ENCODE data around the gene RPS6KA5.
"Not testable (repeated sequence)": the region's sequence is repeated elsewhere in the genome, so short reads cannot be mapped to it uniquely, and the experiment has no call there.

Gene RPS6KA5

GRCh38 chr14:90870950-90871604 lies 189.4 kb downstream of the RPS6KA5 start:
- no peak for DNase-seq (ENCODE audit: extremely low read depth, low read depth)
- TF ChIP-seq, protein P1, sequence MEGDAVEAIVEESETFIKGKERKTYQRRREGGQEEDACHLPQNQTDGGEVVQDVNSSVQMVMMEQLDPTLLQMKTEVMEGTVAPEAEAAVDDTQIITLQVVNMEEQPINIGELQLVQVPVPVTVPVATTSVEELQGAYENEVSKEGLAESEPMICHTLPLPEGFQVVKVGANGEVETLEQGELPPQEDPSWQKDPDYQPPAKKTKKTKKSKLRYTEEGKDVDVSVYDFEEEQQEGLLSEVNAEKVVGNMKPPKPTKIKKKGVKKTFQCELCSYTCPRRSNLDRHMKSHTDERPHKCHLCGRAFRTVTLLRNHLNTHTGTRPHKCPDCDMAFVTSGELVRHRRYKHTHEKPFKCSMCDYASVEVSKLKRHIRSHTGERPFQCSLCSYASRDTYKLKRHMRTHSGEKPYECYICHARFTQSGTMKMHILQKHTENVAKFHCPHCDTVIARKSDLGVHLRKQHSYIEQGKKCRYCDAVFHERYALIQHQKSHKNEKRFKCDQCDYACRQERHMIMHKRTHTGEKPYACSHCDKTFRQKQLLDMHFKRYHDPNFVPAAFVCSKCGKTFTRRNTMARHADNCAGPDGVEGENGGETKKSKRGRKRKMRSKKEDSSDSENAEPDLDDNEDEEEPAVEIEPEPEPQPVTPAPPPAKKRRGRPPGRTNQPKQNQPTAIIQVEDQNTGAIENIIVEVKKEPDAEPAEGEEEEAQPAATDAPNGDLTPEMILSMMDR (IDR thresholded peaks at IDR 0.05; ENCODE audit: low read depth, low read length): no peak

- DNase-seq (ENCODE audit: extremely low read depth, low read depth): no peak
- TF ChIP-seq, protein P1 (IDR thresholded peaks at IDR 0.05; ENCODE audit: low read depth, low read length): no peak
These were observed 192.9 kb downstream of the RPS6KA5 start for GRCh38 chr14:90867501-90867900.

DNA sequence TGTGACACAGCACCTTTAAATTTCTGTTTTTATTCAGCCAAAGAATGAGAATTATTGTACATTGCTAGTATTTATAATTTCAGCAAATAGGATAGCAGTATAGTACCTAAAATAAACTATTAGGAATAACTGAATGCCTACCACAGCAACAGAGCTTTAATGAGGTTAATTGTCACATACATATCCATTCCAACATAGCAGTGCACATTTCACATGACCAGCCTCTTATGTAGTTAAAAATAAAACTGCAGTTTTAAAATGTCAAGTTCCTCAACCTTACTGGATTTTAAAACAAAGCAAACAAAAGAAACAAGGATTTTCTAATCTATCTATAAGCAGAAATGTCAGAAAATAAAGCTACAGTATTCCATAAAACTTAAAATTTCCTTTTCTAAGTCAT lies 193.6 kb downstream of the RPS6KA5 start:
- DNase-seq (ENCODE audit: extremely low read depth, low read depth): no peak
- TF ChIP-seq, protein P1 (IDR thresholded peaks at IDR 0.05; ENCODE audit: low read depth, low read length): no peak

GRCh38 chr14:90864741-90865140 lies 195.7 kb downstream of the RPS6KA5 start:
- TF ChIP-seq, protein P1 (IDR thresholded peaks at IDR 0.05; ENCODE audit: low read depth, low read length): no peak

GRCh38 chr14:90858511-90858910 lies 201.9 kb downstream of the RPS6KA5 start:
- TF ChIP-seq, protein P1 (IDR thresholded peaks at IDR 0.05; ENCODE audit: low read depth, low read length): no peak
- DNase-seq (ENCODE audit: extremely low read depth, low read depth): no peak

More at GRCh38 chr14:90864741-90865140, 195.7 kb downstream of the RPS6KA5 start:
- DNase-seq (ENCODE audit: extremely low read depth, low read depth): no peak

- TF ChIP-seq, protein P1 (IDR thresholded peaks at IDR 0.05; ENCODE audit: low read depth, low read length): no peak
These were observed 202.6 kb downstream of the RPS6KA5 start for GRCh38 chr14:90857866-90858265.

DNA sequence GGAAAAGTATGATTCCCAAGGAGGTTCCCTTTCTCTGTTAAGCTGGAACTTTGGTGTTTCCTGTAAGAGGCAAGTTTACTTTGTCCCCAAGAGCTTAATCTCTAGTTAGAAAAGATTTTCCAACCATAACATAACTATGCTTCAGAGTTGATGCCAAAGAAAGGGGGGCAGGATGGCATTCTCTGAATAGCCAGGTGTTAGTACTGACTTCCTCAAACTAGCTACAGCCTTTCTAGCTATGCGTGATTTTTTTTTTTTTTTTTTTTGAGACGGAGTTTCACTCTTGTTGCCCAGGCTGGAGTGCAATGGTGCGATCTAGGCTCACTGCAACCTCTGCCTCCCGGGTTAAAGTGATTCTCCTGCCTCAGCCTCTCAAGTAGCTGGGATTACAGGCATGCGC lies 204.3 kb downstream of the RPS6KA5 start:
- not testable (repeated sequence) for DNase-seq (ENCODE audit: extremely low read depth, low read depth)

More at GRCh38 chr14:90857866-90858265, 202.6 kb downstream of the RPS6KA5 start:
- no peak for DNase-seq (ENCODE audit: extremely low read depth, low read depth)

- DNase-seq (ENCODE audit: extremely low read depth, low read depth): no peak
- TF ChIP-seq, protein P1 (IDR thresholded peaks at IDR 0.05; ENCODE audit: low read depth, low read length): no peak
These were observed 207.3 kb downstream of the RPS6KA5 start for GRCh38 chr14:90853116-90853515.

All from AG09319 (cell line).